GM12878 (cell line): Measurements from ENCODE around the gene LMCD1. TPM values are rescaled to one million over a fixed set of nuclear protein-coding genes. Genes with fewer than 3 reads are reported as not detected.

Experiments
- ATAC-seq: fragments of 200-7000 bp; cut with Tn5 transposase; 3 replicates; pipeline ENCODE4 v1.9.1; 2020; ENCODE audit warnings: mild to moderate bottlenecking, moderate library complexity
- Bru-seq: library from RNA; stranded (reverse); fragments of 400-500 nt; gene quantifications from one replicate; lab custom pipeline; 2021; lab: Mats Ljungman, UMichigan
- BruChase-seq, 2 experiments: library from RNA; stranded (reverse); fragments of 400-500 nt; gene quantifications; one replicate each; lab custom pipeline; 2021; lab: Mats Ljungman, UMichigan
- BruUV-seq: library from RNA; stranded (reverse); fragments of 400-500 nt; replicated peaks from 2 replicates; lab custom pipeline; 2021; lab: Mats Ljungman, UMichigan
- CTCF ChIA-PET: fragments of 300-600 bp; sonication (Branson Sonifier 250); formaldehyde crosslinking; extraction: SDS; loops from one replicate; lab custom pipeline; 2021; ENCODE audit warnings: inconsistent platforms; lab: Yijun Ruan, JAX
- POLR2A ChIA-PET: fragments of 350-600 bp; formaldehyde crosslinking; extraction: SDS; loops from one replicate; lab custom pipeline; 2021; ENCODE audit warnings: inconsistent platforms; lab: Charles Lee
- RAD21 ChIA-PET: fragments of 300-600 bp; sonication (Branson Sonifier 250); formaldehyde crosslinking; loops from one replicate; lab custom pipeline; 2023; ENCODE audit warnings: antibody characterized with exemption; ENCODE audit not compliant: unreplicated experiment; lab: Charles Lee
- SMC1A ChIA-PET: fragments of 300-600 bp; sonication (Branson Sonifier 250); formaldehyde crosslinking; loops from one replicate; lab custom pipeline; 2023; ENCODE audit not compliant: unreplicated experiment, uncharacterized antibody; lab: Charles Lee
- DNase-seq: peaks from one replicate; pipeline ENCODE4 v3.0.0-alpha.2; 2011; ENCODE audit warnings: low read depth, low spot score
- FAIRE-seq: peaks from 3 replicates; lab custom pipeline; 2011; peaks lifted over from hg19 to GRCh38; lab: Jason Lieb, UNC
- H2AFZ ChIP-seq: 2 replicates; pipeline ENCODE4 v1.6.0; 2011; ENCODE audit warnings: low read depth, low read length, control low read depth; ENCODE audit not compliant: control insufficient read depth
- H3K27ac ChIP-seq: 2 replicates; pipeline ENCODE4 v1.5.1; 2011; ENCODE audit warnings: control low read depth; ENCODE audit not compliant: control insufficient read depth, insufficient read depth
- H3K27me3 ChIP-seq, 2 experiments: replicated peaks in 1 of 2; 2 replicates each; pipeline versions ENCODE4 v1.6.0 to v1.6.1; 2011; ENCODE audit warnings: low read length in 1 of 2; ENCODE audit not compliant: control insufficient read depth in 2 of 2, insufficient read depth in 2 of 2
- H3K36me3 ChIP-seq, 2 experiments: 2 replicates each; pipeline ENCODE4 v1.5.1; 2011; ENCODE audit warnings: low read length in 1 of 2; ENCODE audit not compliant: control insufficient read depth in 2 of 2, insufficient read depth in 2 of 2
- H3K4me1 ChIP-seq: 2 replicates; pipeline ENCODE4 v1.6.1; 2011; ENCODE audit warnings: mild to moderate bottlenecking, low read length, moderate library complexity, mixed read lengths; ENCODE audit not compliant: control insufficient read depth, insufficient read depth
- H3K4me2 ChIP-seq: 2 replicates; pipeline ENCODE4 v1.6.0; 2011; ENCODE audit warnings: control low read depth; ENCODE audit not compliant: control insufficient read depth, insufficient read depth
- H3K4me3 ChIP-seq: fragments of 200-600 bp; sonication (generic); 2 replicates; pipeline ENCODE4 v1.5.1; 2016
- H3K79me2 ChIP-seq: 2 replicates; pipeline ENCODE4 v1.6.0; 2011; ENCODE audit warnings: low read length; ENCODE audit not compliant: control insufficient read depth, insufficient read depth
- H3K9ac ChIP-seq: 2 replicates; pipeline ENCODE4 v1.8.0; 2011; ENCODE audit warnings: low read length, control low read depth, mixed read lengths; ENCODE audit not compliant: control insufficient read depth, insufficient read depth
- H3K9me3 ChIP-seq: replicated peaks from 3 replicates; pipeline ENCODE4 v1.5.1; 2011; ENCODE audit warnings: mild to moderate bottlenecking, low read length; ENCODE audit not compliant: control insufficient read depth, insufficient read depth
- H4K20me1 ChIP-seq: 2 replicates; pipeline ENCODE4 v1.6.0; 2011; ENCODE audit not compliant: control insufficient read depth, insufficient read depth
- HDGF ChIP-seq: fragments of 450-650 bp; IDR thresholded peaks from 2 replicates; pipeline ENCODE4 v1.6.1; 2016; ENCODE audit warnings: antibody characterized with exemption
- NFIC ChIP-seq: IDR thresholded peaks from 2 replicates; pipeline ENCODE4 v1.6.1; 2012; ENCODE audit warnings: low read depth, mild to moderate bottlenecking, inconsistent platforms, low read length, moderate library complexity
- NFYA ChIP-seq: IDR thresholded peaks from 2 replicates; pipeline ENCODE4 v1.6.1; 2011; ENCODE audit warnings: low read depth, mild to moderate bottlenecking, low read length, improper control_type of control experiment, borderline replicate concordance
- NFYB ChIP-seq: IDR thresholded peaks from 2 replicates; pipeline ENCODE4 v1.6.1; 2011; ENCODE audit warnings: low read depth, mild to moderate bottlenecking, low read length, improper control_type of control experiment, moderate library complexity; ENCODE audit not compliant: insufficient read depth
- SP1 ChIP-seq: IDR thresholded peaks from one replicate; pipeline ENCODE4 v1.6.1; 2011; ENCODE audit warnings: low read depth, low read length
- ZBED1 ChIP-seq: IDR thresholded peaks from 2 replicates; pipeline ENCODE4 v1.6.1; 2016; ENCODE audit warnings: borderline replicate concordance
- WGBS: methylation state at CpG from one replicate; pipeline ENCODE4 v1.1.6; 2016; ENCODE audit warnings: low lambda C conversion rate; ENCODE audit not compliant: insufficient replicate concordance, insufficient coverage; ENCODE audit errors: missing lambda C conversion rate; 5-methylcytosine and 5-hydroxymethylcytosine counted together
- in situ Hi-C: fragments of 300-500 bp; cut with MboI; formaldehyde crosslinking; loops from 9 replicates; pipeline ENCODE4 v1.14.3; 2018; ENCODE audit warnings: mixed read lengths
- intact Hi-C: fragments of 100-400 bp; cut with micrococcal nuclease; formaldehyde crosslinking; loops from one replicate; pipeline ENCODE4 v1.14.2; 2022; ENCODE audit not compliant: unreplicated experiment
- long read RNA-seq, 2 experiments: library from polyadenylated mRNA; unstranded; transcript quantifications; one replicate each; pipeline ENCODE4 v2.0.0, GENCODE V29; 2019 to 2020
- polyA minus RNA-seq, 3 experiments: library from RNA; depleted of rRNA, polyadenylated mRNA; stranded (reverse); fragments of >200 nt; gene quantifications; 2 replicates each; pipeline ENCODE4 v1.2.3, GENCODE V29; 2011
- polyA plus RNA-seq, 11 experiments: library from polyadenylated mRNA; depleted of rRNA in 4 of 11; unstranded in 6 of 11; stranded (reverse) in 5 of 11; fragments of >200 nt; fragmentation: Nextera tagmentation in 4 of 11; fragmentation: Illumina TruSeq in 1 of 11; extraction: Ambion mirVana in 4 of 11; extraction: Trizol in 1 of 11; gene quantifications; 1 replicate in 1 of 11; 2 replicates in 10 of 11; pipeline versions ENCODE4 v1.2.1 to v1.2.3, GENCODE V29; 2011 to 2016; ENCODE audit warnings: inconsistent platforms in 2 of 11, missing spikeins in 2 of 11, low read depth in 1 of 11
- total RNA-seq, 4 experiments: library from RNA; depleted of rRNA in 3 of 4; stranded (reverse); fragments of >200 nt in 3 of 4; fragmentation: Illumina TruSeq in 1 of 4; extraction: Trizol in 1 of 4; gene quantifications; 2 replicates each; pipeline versions ENCODE4 v1.2.1 to v1.2.3, GENCODE V29; 2013 to 2021
- TF ChIP-seq, protein P1 (sequence below): IDR thresholded peaks from 2 replicates; pipeline ENCODE4 v1.6.1; 2012; ENCODE audit warnings: low read depth, low read length, improper control_type of control experiment
- TF ChIP-seq, protein P2 (sequence below): fragments of 450-650 bp; IDR thresholded peaks from 2 replicates; pipeline ENCODE4 v1.6.1; 2016; ENCODE audit warnings: mild to moderate bottlenecking, moderate library complexity, borderline replicate concordance

LMCD1 gene, protein sequence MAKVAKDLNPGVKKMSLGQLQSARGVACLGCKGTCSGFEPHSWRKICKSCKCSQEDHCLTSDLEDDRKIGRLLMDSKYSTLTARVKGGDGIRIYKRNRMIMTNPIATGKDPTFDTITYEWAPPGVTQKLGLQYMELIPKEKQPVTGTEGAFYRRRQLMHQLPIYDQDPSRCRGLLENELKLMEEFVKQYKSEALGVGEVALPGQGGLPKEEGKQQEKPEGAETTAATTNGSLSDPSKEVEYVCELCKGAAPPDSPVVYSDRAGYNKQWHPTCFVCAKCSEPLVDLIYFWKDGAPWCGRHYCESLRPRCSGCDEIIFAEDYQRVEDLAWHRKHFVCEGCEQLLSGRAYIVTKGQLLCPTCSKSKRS
- total RNA-seq (2013; cell fraction: nucleolus; rRNA removed) = 14.3 and 18.7 TPM in 2 replicates
- 2.5 and 3.2 TPM in 2 replicates for total RNA-seq (2014; rRNA removed)
- 0.83 and 0.89 TPM in 2 replicates for total RNA-seq (2014; rRNA removed; fragmentation: Illumina TruSeq; extraction: Trizol)
- total RNA-seq (2021) = 1.7 and 1.9 TPM in 2 replicates
- polyA plus RNA-seq (2011; ENCODE audit: low read depth) = 0.68 TPM
- polyA plus RNA-seq (2011; rRNA removed) = 4.2 and 6.4 TPM in 2 replicates
- 6.5 and 7.6 TPM in 2 replicates for polyA plus RNA-seq (2011; cell fraction: cytosol; rRNA removed)
- polyA plus RNA-seq (2011; cell fraction: nucleus; rRNA removed) = 6.5 and 7.1 TPM in 2 replicates
- polyA plus RNA-seq (2012) = 2.4 and 3.3 TPM in 2 replicates
- polyA plus RNA-seq (2014; fragmentation: Illumina TruSeq; extraction: Trizol) = 1.3 and 1.7 TPM in 2 replicates
- polyA plus RNA-seq (2014; fragmentation: Nextera tagmentation; extraction: Ambion mirVana) = under 1 TPM; 0.27 to 0.35 TPM
- polyA plus RNA-seq (2014; rRNA removed) = 1.7 and 3.3 TPM in 2 replicates
- polyA plus RNA-seq (2016; fragmentation: Nextera tagmentation; extraction: Ambion mirVana) = 1 to 10 TPM in 1 of 2 experiments, under 1 TPM in 1; 0.81 to 1.7 TPM
- 1.6 and 2.0 TPM in 2 replicates for polyA minus RNA-seq (2011; rRNA and poly(A)+ RNA removed)
- 1.4 and 1.7 TPM in 2 replicates for polyA minus RNA-seq (2011; cell fraction: cytosol; rRNA and poly(A)+ RNA removed)
- 2.2 and 3.2 TPM in 2 replicates for polyA minus RNA-seq (2011; cell fraction: nucleus; rRNA and poly(A)+ RNA removed)
- percentile 57 among the genes with signal in this experiment for Bru-seq, nascent RNA
- BruChase-seq, experiment 1, labeled RNA remaining after a 6-hour chase = percentile 46 among the genes with signal in this experiment
- percentile 47 among the genes with signal in this experiment for BruChase-seq, experiment 2, labeled RNA remaining after a 2-hour chase
- long read RNA-seq, experiment 1, full-length matches to known transcripts = 23 of 24 reads
- long read RNA-seq, experiment 1, partial matches to known transcripts = 1 of 24 reads
- long read RNA-seq, experiment 1, other reads (novel, unspliced or antisense) = 0 of 24 reads
- long read RNA-seq, experiment 2, full-length matches to known transcripts = 94 of 103 reads
- long read RNA-seq, experiment 2, partial matches to known transcripts = 5 of 103 reads
- long read RNA-seq, experiment 2, other reads (novel, unspliced or antisense) = 4 of 103 reads

DNA sequence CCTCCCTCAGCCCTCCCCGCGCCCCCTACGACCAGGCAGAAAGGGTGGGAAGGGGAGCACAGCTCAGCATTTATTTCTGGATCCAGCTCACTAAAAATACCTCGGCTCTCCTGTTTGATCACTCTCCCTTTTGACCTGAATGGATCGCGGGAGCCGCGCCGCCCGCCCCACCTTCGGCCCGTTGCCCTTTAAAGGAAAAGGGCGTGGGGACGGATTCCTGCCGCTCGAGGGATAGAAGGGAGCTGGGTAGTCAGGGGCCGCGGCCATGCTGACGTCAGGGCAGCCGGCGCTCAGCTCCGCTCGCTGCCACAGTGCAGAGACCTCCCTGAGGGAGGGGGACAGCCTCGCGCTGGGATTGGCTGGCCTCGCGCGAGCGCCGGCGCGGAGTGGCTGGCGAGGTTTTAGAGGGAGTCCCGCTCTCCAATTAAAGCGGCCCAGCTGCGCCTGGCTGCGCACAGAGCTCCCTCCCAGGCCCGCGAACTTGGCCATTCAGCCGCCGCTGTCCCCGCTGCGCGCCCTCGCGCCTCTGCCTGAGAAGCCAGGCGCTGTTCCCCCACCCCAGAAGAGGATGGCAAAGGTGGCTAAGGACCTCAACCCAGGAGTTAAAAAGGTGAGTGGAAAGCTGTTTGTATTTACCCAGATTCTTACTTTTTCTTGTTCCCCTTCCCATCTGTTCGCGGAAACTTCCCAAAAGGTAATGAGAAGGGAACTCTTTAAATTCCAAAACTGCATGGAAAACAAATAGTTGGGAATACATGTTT is at the start of gene LMCD1:
Gene LMCD1, plus strand, starts transcription at position 453 of the 761 bp plus-strand sequence. Its CDS starts 116 bp downstream, at position 569.
- no TSS peak for BruUV-seq
- Histone ChIP-seq H3K27me3 (peaks cover 0 to 2% of the 10 kb centered on the region in 2 experiments; a peak in 1 of 4 replicates), H3K4me3 (peak within 1 kb of the TSS; percentile 51; the same call in 1 of the 2 replicates), H3K4me2 (peak within 1 kb of the TSS; percentile 85), H2AFZ (peak within 1 kb of the TSS; percentile 74), H3K79me2 (no peaks in the 10 kb centered on the region), H3K4me1 (peaks cover 18% of the 10 kb centered on the region), H3K9me3 (no peaks in the 10 kb centered on the region), H3K27ac (peak within 1 kb of the TSS; percentile 51), H3K9ac (peak within 1 kb of the TSS; percentile 40), H3K36me3 (no peaks in the 10 kb centered on the region), H4K20me1 (no peaks in the 10 kb centered on the region)
- DNase-seq = peak; percentile 64
- intact Hi-C loops = loop anchor here (5.0 kb wide), 1 partner anchor 166 kb away; no protein-coding TSS in a partner anchor
- peak; percentile 95 for ATAC-seq
- RAD21 ChIA-PET = interaction anchor here (0.7 to 1.7 kb wide), 9 partner anchors 8 to 164 kb away, joined by 3 to 6 read pairs (median 4); no protein-coding TSS in a partner anchor
- SMC1A ChIA-PET = interaction anchor here (0.7 to 2.3 kb wide), 9 partner anchors 8 to 84 kb away, joined by 3 to 8 read pairs (median 4); no protein-coding TSS in a partner anchor
- CTCF ChIA-PET = interaction anchor here (0.7 to 1.7 kb wide), 10 partner anchors 9 to 180 kb away, joined by 3 to 4 read pairs (median 3); no protein-coding TSS in a partner anchor
- POLR2A ChIA-PET = interaction anchor here (1.0 to 1.1 kb wide), 2 partner anchors 18 to 78 kb away, joined by 3 read pairs; no protein-coding TSS in a partner anchor
- 5% methylated on average over 49 of the region's 49 CpGs for WGBS
- in situ Hi-C loops = no loop called here
- no peak for FAIRE-seq
- TF ChIP-seq NFIC = no peak
- peak; percentile 32; the same call in 1 of the 2 replicates for TF ChIP-seq NFYA
- TF ChIP-seq, protein P1, sequence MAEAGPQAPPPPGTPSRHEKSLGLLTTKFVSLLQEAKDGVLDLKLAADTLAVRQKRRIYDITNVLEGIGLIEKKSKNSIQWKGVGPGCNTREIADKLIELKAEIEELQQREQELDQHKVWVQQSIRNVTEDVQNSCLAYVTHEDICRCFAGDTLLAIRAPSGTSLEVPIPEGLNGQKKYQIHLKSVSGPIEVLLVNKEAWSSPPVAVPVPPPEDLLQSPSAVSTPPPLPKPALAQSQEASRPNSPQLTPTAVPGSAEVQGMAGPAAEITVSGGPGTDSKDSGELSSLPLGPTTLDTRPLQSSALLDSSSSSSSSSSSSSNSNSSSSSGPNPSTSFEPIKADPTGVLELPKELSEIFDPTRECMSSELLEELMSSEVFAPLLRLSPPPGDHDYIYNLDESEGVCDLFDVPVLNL = peak; percentile 54; the same call in 1 of the 2 replicates
- no peak for TF ChIP-seq ZBED1
- TF ChIP-seq SP1 = peak; percentile 92
- TF ChIP-seq, protein P2, sequence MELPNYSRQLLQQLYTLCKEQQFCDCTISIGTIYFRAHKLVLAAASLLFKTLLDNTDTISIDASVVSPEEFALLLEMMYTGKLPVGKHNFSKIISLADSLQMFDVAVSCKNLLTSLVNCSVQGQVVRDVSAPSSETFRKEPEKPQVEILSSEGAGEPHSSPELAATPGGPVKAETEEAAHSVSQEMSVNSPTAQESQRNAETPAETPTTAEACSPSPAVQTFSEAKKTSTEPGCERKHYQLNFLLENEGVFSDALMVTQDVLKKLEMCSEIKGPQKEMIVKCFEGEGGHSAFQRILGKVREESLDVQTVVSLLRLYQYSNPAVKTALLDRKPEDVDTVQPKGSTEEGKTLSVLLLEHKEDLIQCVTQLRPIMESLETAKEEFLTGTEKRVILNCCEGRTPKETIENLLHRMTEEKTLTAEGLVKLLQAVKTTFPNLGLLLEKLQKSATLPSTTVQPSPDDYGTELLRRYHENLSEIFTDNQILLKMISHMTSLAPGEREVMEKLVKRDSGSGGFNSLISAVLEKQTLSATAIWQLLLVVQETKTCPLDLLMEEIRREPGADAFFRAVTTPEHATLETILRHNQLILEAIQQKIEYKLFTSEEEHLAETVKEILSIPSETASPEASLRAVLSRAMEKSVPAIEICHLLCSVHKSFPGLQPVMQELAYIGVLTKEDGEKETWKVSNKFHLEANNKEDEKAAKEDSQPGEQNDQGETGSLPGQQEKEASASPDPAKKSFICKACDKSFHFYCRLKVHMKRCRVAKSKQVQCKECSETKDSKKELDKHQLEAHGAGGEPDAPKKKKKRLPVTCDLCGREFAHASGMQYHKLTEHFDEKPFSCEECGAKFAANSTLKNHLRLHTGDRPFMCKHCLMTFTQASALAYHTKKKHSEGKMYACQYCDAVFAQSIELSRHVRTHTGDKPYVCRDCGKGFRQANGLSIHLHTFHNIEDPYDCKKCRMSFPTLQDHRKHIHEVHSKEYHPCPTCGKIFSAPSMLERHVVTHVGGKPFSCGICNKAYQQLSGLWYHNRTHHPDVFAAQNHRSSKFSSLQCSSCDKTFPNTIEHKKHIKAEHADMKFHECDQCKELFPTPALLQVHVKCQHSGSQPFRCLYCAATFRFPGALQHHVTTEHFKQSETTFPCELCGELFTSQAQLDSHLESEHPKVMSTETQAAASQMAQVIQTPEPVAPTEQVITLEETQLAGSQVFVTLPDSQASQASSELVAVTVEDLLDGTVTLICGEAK = no peak
- TF ChIP-seq NFYB = peak; percentile 95
- TF ChIP-seq HDGF = peak; percentile 81; the same call in 1 of the 2 replicates
